NCI-H2107 treated with DMSO at 0.1 percent for 48 hours (cell line): ENCODE data around the gene USP30.

Experiments used
- DNase-seq: peaks from one replicate; lab custom pipeline; 2025; ENCODE audit not compliant: unreplicated experiment; lab: John Stamatoyannopoulos, UW

USP30 gene

DNA sequence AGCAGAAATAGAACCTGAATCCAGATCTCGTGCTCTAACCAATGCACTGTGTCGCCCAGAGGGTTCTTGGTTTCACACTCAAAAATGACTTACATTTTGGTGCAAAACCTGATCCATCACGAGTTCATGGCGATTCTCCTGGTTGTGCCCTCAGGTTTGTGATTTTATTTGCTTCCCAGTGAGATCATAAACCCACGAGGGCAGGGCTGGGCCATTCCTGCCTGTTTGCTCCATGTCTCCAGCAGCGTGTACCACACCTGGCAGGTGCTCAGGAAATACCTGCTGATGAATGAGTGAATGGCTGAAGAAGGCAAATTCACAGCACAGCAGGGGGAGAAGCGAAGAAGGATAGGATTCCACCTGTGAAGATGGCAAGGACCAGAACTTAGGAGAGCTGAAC lies 73.4 kb downstream of the USP30 start:
- no peak for DNase-seq

DNA sequence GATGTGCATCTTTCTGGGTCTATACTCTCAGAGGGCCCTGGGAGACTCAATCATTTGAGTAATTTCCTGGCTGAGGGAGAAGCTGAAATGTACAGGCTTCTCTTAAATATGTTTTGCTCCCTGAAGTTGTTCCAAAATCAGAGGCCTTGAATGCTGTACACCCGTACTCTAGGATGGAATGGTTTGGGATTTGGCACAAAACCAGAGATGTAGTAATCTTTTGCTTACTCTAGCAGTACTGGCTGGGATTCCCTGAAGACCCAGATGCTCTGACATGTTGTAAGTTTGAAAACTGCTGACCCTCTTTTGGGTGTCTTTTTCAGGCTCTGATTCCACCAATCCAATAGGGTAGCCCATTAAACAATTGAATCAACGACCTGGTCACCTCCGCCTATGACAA lies 74.4 kb downstream of the USP30 start:
- no peak for DNase-seq

DNA sequence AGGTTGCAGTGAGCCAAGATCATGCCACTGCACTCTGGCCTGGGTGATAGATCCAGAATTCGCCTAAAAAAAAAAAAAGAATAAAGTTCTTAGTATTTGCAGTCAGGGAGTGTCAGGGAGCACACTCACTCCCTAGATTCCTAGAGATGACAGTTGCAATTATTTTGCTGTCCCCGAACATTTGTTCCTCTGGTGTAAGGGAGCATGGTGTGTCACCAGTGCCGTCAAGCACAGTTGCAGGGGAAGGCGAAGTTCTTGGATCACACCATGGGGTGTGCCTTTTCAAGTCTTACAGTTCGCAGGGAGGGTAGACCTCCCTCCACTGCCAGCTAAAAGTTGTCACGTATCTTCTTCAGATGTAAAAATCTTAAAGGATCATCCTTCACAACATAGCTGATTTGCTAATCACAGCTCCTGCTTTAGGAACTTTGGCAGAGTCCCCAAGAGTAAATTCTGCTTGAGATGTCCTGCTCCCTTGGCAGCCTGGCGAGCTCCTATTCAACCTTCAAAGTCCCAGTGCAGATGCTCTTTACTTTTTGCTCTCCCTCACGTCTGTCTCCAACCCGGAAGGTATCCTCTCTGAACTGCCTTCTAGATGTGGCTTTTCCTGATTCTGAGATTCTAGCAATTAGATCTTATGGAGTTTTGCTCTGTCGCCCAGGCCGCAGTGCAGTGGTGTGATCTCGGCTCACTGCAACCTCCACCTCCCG lies 75.3 kb downstream of the USP30 start:
- no peak for DNase-seq

- no peak for DNase-seq
These were observed 78.1 kb downstream of the USP30 start for GRCh38 chr12:109130297-109131153.

- peak; percentile 26 for DNase-seq
These were observed 79.0 kb downstream of the USP30 start for GRCh38 chr12:109131154-109132050.

GRCh38 chr12:109134186-109134917 lies 82.0 kb downstream of the USP30 start:
- DNase-seq = no peak

- no peak for DNase-seq
These were observed 84.7 kb downstream of the USP30 start for GRCh38 chr12:109137055-109137454.
